Neural cell (in vitro differentiated cells): ENCODE data around the gene TCP11. TPM values are rescaled to one million over a fixed set of nuclear protein-coding genes. Genes with fewer than 3 reads are reported as not detected.

Experiments used
- H2AFZ ChIP-seq: fragments of 200-600, 300-800 bp; sonication (generic), shearing (Covaris generic); 2 replicates; pipeline ENCODE4 v1.6.0; 2014; ENCODE audit warnings: low read depth, mild to moderate bottlenecking, antibody characterized with exemption, low read length, moderate library complexity
- H3F3A ChIP-seq: fragments of 200-600 bp; shearing (Covaris generic); 2 replicates; pipeline ENCODE4 v1.6.1; 2016; ENCODE audit warnings: mild to moderate bottlenecking, moderate library complexity, mixed read lengths, antibody characterized with exemption, low read length; ENCODE audit not compliant: insufficient read depth, poor library complexity, severe bottlenecking
- H3K27ac ChIP-seq: fragments of 200-600, 300-800 bp; sonication (generic), shearing (Covaris generic); 2 replicates; pipeline ENCODE4 v1.5.1; 2014; ENCODE audit warnings: mild to moderate bottlenecking, low read length, moderate library complexity
- H3K27me3 ChIP-seq: fragments of 300-800, 200-600 bp; sonication (generic), shearing (Covaris generic); 2 replicates; pipeline ENCODE4 v1.6.0; 2014; ENCODE audit warnings: mild to moderate bottlenecking, low read depth, low read length, moderate library complexity; ENCODE audit not compliant: insufficient read depth
- H3K36me3 ChIP-seq: fragments of 300-800, 200-600 bp; sonication (generic), shearing (Covaris generic); 2 replicates; pipeline ENCODE4 v1.5.1; 2014; ENCODE audit warnings: mild to moderate bottlenecking, antibody characterized with exemption, low read length, moderate library complexity; ENCODE audit not compliant: insufficient read depth
- H3K4me2 ChIP-seq: fragments of 300-800, 200-600 bp; sonication (generic), shearing (Covaris generic); 2 replicates; pipeline ENCODE4 v1.6.0; 2014; ENCODE audit warnings: mild to moderate bottlenecking, low read length
- H3K4me3 ChIP-seq: fragments of 300-800, 200-600 bp; sonication (generic), shearing (Covaris generic); 2 replicates; pipeline ENCODE4 v1.5.1; 2014; ENCODE audit warnings: mild to moderate bottlenecking, low read length, moderate library complexity
- H3K79me2 ChIP-seq: fragments of 200-600 bp; shearing (Covaris generic); replicated peaks from 2 replicates; pipeline ENCODE4 v1.6.0; 2014; ENCODE audit warnings: mild to moderate bottlenecking, low read length, moderate library complexity; ENCODE audit not compliant: insufficient read depth
- H3K9ac ChIP-seq: fragments of 300-800, 200-600 bp; sonication (generic), shearing (Covaris generic); 2 replicates; pipeline ENCODE4 v1.6.1; 2016; ENCODE audit warnings: mild to moderate bottlenecking, low read length, mixed read lengths
- H3K9me2 ChIP-seq: fragments of 200-600 bp; shearing (Covaris generic); 2 replicates; pipeline ENCODE4 v1.6.1; 2016; ENCODE audit warnings: mild to moderate bottlenecking, low read length, mixed read lengths; ENCODE audit not compliant: insufficient read depth
- H3K9me3 ChIP-seq: fragments of 200-600, 300-800 bp; sonication (generic), shearing (Covaris generic); 2 replicates; pipeline ENCODE4 v1.6.1; 2016; ENCODE audit warnings: mild to moderate bottlenecking, mixed run types, low read length, moderate library complexity, mixed read lengths
- H4K20me1 ChIP-seq: fragments of 200-600 bp; shearing (Covaris generic); 2 replicates; pipeline ENCODE4 v1.6.1; 2016; ENCODE audit warnings: mild to moderate bottlenecking, mixed run types; ENCODE audit not compliant: insufficient read depth
- EP300 ChIP-seq: fragments of 450-650 bp; conservative IDR thresholded peaks from 2 replicates; pipeline ENCODE4 v1.6.1; 2014; ENCODE audit warnings: antibody characterized with exemption, mild to moderate bottlenecking, moderate library complexity; ENCODE audit not compliant: poor library complexity, severe bottlenecking
- EZH2 ChIP-seq: fragments of 200-600, 300-800 bp; shearing (Covaris generic), sonication (generic); IDR thresholded peaks from 2 replicates; pipeline ENCODE4 v1.6.1; 2014; ENCODE audit warnings: antibody characterized with exemption, low read length, borderline replicate concordance, mild to moderate bottlenecking; ENCODE audit not compliant: insufficient read depth, poor library complexity, severe bottlenecking
- RAD21 ChIP-seq: fragments of 450-650 bp; conservative IDR thresholded peaks from 2 replicates; pipeline ENCODE4 v1.6.1; 2014; ENCODE audit warnings: antibody characterized with exemption, mild to moderate bottlenecking, moderate library complexity
- REST ChIP-seq: IDR thresholded peaks from 2 replicates; pipeline ENCODE4 v1.6.1; 2012; ENCODE audit warnings: borderline replicate concordance
- SMC3 ChIP-seq: fragments of 450-650 bp; conservative IDR thresholded peaks from 2 replicates; pipeline ENCODE4 v1.6.1; 2014; ENCODE audit warnings: antibody characterized with exemption, mild to moderate bottlenecking, moderate library complexity; ENCODE audit not compliant: poor library complexity
- TAF1 ChIP-seq: IDR thresholded peaks from 2 replicates; pipeline ENCODE4 v1.6.1; 2012; ENCODE audit warnings: low read depth
- polyA plus RNA-seq: library from polyadenylated mRNA; depleted of rRNA; stranded (reverse); fragments of >200 nt; gene quantifications from 2 replicates; pipeline ENCODE4 v1.2.3, GENCODE V29; 2014

TCP11 gene
- polyA plus RNA-seq, 1 donor from 2014 or later, result not detected

- no peaks in the 10 kb centered on the region for H3F3A ChIP-seq
- no peaks in the 10 kb centered on the region for H3K9me3 ChIP-seq
- H4K20me1 ChIP-seq, result no peaks in the 10 kb centered on the region
- no peak overlapping the region for H3K9ac ChIP-seq
- H3K36me3 ChIP-seq, result no peaks in the 10 kb centered on the region
- no peak overlapping the region for H3K4me3 ChIP-seq
- no peaks in the 10 kb centered on the region for H3K79me2 ChIP-seq
- H3K4me2 ChIP-seq, result no peak overlapping the region
- no peaks in the 10 kb centered on the region for H3K9me2 ChIP-seq
- H3K27ac ChIP-seq, result no peak overlapping the region
- TF ChIP-seq REST, result no peak
- no peak for TF ChIP-seq SMC3
- H3K27me3 ChIP-seq, result no peaks in the 10 kb centered on the region
- no peak overlapping the region for H2AFZ ChIP-seq
Observed at GRCh38 chr6:35170891-35171290, 29.8 kb upstream of the TCP11 start.

DNA sequence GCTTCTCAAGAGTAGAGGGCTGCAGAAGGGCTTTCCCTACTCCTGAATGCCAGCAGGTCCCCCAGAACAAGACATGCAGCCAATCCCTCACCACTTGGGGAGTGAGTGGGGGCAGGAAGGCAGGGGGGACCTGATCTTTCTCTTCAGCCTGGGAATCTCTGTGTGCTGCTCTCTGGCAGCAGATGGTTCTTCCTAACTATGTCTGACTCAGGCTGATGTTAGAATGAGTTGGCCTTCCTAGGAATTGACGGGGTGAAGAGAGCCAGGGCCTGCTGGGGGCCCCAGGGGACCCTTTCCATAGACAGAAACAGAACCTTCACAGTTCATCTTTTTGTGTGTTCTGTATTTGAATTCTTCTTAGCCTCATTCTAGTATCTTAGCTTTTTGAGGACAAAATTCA lies 29.0 kb upstream of the TCP11 start:
- H3K4me2 ChIP-seq, result no peak overlapping the region
- H3K9ac ChIP-seq, result no peak overlapping the region

DNA sequence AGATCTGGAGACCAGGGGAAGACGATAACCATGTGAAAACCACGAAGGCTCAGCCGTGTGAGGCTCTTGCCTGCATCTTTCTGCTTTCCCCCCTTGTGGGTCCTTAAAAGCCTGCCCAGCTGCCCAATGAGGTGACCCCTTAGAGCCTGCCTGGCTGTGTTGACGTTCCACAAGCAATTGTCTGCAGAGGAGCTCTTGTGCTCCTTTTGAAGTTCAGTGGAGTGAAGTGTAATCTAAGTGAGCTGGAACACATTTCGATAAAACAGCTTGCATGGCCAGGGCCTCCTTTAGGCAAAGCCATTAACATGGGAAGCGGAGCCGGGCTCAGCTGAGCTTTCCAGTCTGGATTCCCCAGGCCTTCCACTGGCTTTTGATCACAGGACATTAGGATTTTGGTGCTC lies 27.3 kb upstream of the TCP11 start:
- Histone ChIP-seq H3K27ac (no peak overlapping the region), H2AFZ (no peak overlapping the region), H3K36me3 (no peaks in the 10 kb centered on the region), H3K79me2 (no peaks in the 10 kb centered on the region), H3K9me3 (no peaks in the 10 kb centered on the region), H3K4me3 (no peak overlapping the region), H3F3A (no peaks in the 10 kb centered on the region), H3K4me2 (no peak overlapping the region), H3K9me2 (no peaks in the 10 kb centered on the region), H3K27me3 (no peaks in the 10 kb centered on the region), H3K9ac (no peak overlapping the region), H4K20me1 (no peaks in the 10 kb centered on the region)
- TF ChIP-seq TAF1 (no peak), SMC3 (no peak), REST (no peak)

More for the DNA sequence above, 29.0 kb upstream of the TCP11 start:
- TF ChIP-seq EZH2 (no peak), RAD21 (no peak), SMC3 (no peak), EP300 (no peak)
- H3K27me3 ChIP-seq, result no peaks in the 10 kb centered on the region
- no peak overlapping the region for H3K27ac ChIP-seq
- no peaks in the 10 kb centered on the region for H3K9me2 ChIP-seq
- no peaks in the 10 kb centered on the region for H3K79me2 ChIP-seq
- H2AFZ ChIP-seq, result no peak overlapping the region
- no peaks in the 10 kb centered on the region for H3K9me3 ChIP-seq
- H4K20me1 ChIP-seq, result no peaks in the 10 kb centered on the region
- no peaks in the 10 kb centered on the region for H3F3A ChIP-seq
- no peaks in the 10 kb centered on the region for H3K36me3 ChIP-seq
- H3K4me3 ChIP-seq, result no peak overlapping the region
